ENCODE results near the gene SLC39A1.

DNA sequence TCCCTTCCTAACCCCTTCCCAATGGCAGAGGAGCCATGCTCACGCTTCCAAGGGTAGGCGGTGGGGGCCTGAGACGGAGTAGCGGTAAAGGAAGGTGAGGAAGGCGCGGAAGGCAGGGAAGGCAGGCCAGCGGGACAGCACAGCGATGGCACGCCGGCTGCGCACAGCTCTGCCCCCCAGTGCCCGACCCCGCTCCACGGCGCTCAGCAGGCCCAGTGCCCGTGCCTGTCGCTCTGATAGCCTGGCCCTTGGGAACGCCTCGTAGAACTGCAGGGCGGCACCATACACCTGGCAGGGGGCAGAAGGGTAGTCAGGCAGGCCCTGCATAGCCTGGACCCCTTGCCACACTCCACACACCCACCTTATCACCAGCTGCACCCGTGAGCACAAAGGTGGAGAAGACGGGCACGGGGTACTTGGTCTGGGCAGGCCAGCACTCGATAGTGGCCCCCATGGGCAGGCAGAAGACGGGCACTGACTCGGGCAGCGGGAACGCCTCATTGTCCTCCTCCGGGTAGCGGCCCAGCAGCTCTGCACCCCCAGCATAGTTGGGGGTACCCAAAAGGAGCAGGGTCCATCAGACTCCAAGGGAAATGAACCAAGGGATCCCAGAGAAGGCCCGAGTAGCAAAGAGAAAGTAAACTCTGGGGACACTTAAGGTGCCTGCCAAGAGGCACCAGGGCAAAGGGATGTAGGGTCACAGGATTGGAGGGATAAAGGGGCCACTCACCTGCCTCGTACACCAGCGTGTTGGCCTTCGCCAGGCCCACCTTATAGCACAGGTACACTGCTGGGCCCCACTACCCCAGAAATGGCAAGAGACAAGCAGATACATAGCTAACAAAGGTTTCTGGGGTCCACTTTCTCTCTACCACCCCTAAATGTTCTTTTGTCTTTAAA is 21.3 kb downstream of the SLC39A1 start:
- TF ChIP-seq, protein P1, sequence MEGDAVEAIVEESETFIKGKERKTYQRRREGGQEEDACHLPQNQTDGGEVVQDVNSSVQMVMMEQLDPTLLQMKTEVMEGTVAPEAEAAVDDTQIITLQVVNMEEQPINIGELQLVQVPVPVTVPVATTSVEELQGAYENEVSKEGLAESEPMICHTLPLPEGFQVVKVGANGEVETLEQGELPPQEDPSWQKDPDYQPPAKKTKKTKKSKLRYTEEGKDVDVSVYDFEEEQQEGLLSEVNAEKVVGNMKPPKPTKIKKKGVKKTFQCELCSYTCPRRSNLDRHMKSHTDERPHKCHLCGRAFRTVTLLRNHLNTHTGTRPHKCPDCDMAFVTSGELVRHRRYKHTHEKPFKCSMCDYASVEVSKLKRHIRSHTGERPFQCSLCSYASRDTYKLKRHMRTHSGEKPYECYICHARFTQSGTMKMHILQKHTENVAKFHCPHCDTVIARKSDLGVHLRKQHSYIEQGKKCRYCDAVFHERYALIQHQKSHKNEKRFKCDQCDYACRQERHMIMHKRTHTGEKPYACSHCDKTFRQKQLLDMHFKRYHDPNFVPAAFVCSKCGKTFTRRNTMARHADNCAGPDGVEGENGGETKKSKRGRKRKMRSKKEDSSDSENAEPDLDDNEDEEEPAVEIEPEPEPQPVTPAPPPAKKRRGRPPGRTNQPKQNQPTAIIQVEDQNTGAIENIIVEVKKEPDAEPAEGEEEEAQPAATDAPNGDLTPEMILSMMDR (conservative IDR thresholded peaks at IDR 0.05; ENCODE audit: low read depth, low read length), result no peak
- no peak for TF ChIP-seq MAFK (IDR thresholded peaks at IDR 0.05; ENCODE audit: low read depth, low read length)
- TF ChIP-seq POLR2A (IDR thresholded peaks at IDR 0.05; ENCODE audit: low read depth, low read length), result no peak
- TF ChIP-seq FOS (IDR thresholded peaks at IDR 0.05; ENCODE audit: low read depth, low read length), result no peak
- no peak for TF ChIP-seq MXI1 (IDR thresholded peaks at IDR 0.05; ENCODE audit: borderline replicate concordance, low read depth, low read length)
